Measurements from ENCODE around the gene CCDC70. TPM values are rescaled to one million over a fixed set of nuclear protein-coding genes. Genes with fewer than 3 reads are reported as not detected.

Gene CCDC70
- total RNA-seq, 6 donors from 2014 or later, result not detected

DNA sequence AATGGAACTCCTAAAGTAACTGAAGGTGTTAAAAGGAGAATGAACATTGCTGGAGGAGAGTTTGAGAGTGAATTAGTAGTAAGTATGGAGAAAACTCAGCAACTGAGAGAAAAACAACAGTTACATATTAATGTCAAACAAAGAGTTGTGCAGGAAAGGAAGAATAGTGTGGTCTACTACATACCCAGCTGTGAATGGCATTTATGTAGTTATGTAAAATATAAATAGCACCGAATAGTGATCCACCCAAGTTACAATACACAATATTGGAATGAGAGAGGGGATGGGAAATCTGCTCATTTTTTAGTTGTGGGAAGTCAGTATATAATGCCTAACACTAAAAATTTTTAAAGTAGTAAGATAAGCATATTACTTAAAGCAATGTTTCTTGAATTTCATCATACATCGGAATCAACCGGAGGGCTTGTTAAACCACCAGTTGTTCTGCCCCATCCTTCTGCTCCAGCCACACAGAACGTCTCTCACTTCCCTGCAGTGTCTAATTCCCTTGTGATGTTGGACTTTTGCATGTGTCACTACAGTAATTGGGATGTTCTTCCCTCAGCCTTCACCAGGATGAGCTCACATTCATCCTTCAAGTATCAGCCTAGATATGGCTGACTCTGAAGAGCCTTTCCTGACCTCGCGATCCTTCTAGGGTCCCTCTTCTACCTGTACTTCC is 11.5 kb downstream of the CCDC70 start:
- no peak overlapping the region for H3K27ac ChIP-seq
- no peaks in the 10 kb centered on the region for H3K4me1 ChIP-seq
- H3K27me3 ChIP-seq, result no peaks in the 10 kb centered on the region
- H3K36me3 ChIP-seq, result no peaks in the 10 kb centered on the region
- no peak overlapping the region for H3K4me3 ChIP-seq
- 94 to 95% methylated on average over 6 of the region's 6 CpGs for WGBS, 2 donors
- TF ChIP-seq POLR2A (IDR thresholded peaks at IDR 0.05) (no peak), POLR2AphosphoS5 (IDR thresholded peaks at IDR 0.05) (no peak), EP300 (IDR thresholded peaks at IDR 0.05) (no peak)
- TF ChIP-seq, protein P1, sequence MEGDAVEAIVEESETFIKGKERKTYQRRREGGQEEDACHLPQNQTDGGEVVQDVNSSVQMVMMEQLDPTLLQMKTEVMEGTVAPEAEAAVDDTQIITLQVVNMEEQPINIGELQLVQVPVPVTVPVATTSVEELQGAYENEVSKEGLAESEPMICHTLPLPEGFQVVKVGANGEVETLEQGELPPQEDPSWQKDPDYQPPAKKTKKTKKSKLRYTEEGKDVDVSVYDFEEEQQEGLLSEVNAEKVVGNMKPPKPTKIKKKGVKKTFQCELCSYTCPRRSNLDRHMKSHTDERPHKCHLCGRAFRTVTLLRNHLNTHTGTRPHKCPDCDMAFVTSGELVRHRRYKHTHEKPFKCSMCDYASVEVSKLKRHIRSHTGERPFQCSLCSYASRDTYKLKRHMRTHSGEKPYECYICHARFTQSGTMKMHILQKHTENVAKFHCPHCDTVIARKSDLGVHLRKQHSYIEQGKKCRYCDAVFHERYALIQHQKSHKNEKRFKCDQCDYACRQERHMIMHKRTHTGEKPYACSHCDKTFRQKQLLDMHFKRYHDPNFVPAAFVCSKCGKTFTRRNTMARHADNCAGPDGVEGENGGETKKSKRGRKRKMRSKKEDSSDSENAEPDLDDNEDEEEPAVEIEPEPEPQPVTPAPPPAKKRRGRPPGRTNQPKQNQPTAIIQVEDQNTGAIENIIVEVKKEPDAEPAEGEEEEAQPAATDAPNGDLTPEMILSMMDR (IDR thresholded peaks at IDR 0.05), result no peak
- no peak for DNase-seq
- H3K9me3 ChIP-seq, result no peaks in the 10 kb centered on the region
- no peak for ATAC-seq (ENCODE audit: low FRiP score in 2 of 2)

- H3K4me3 ChIP-seq, result no peak overlapping the region
- H3K27ac ChIP-seq, result no peak overlapping the region
- no peaks in the 10 kb centered on the region for H3K4me1 ChIP-seq
- no peaks in the 10 kb centered on the region for H3K27me3 ChIP-seq
- DNase-seq, result no peak
- ATAC-seq (ENCODE audit: low FRiP score in 2 of 2), result no peak
- no peaks in the 10 kb centered on the region for H3K36me3 ChIP-seq
- TF ChIP-seq POLR2A (IDR thresholded peaks at IDR 0.05) (no peak), POLR2AphosphoS5 (IDR thresholded peaks at IDR 0.05) (no peak), EP300 (IDR thresholded peaks at IDR 0.05) (no peak)
- TF ChIP-seq, protein P1 (IDR thresholded peaks at IDR 0.05), result no peak
- WGBS, 2 donors, result 92 to 100% methylated on average over 1 of the region's 1 CpG
- no peaks in the 10 kb centered on the region for H3K9me3 ChIP-seq
Observed at GRCh38 chr13:51873837-51874236, 12.1 kb downstream of the CCDC70 start.

DNA sequence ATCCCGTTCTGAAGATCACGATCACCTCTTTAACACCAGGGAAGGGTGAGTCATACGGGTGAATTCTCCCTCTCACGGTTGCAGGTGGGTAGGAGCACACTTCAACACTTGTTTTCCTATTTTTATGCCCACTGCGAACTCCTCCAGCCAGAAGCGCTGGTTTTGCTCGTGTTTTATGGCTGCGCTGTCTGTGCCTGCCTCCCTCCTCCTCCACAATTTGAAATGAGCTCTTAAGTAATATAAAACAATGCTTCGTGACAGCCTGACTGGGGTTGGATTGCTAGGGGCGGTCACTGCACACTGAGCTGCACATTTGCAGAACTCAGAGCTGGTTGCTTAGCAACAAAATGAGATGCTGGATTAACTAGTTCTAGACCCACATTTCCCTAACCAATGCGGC is 12.9 kb downstream of the CCDC70 start:
- no peaks in the 10 kb centered on the region for H3K4me1 ChIP-seq
- no peak overlapping the region for H3K27ac ChIP-seq
- no peak for TF ChIP-seq POLR2AphosphoS5 (IDR thresholded peaks at IDR 0.05)
- no peak for TF ChIP-seq POLR2A (IDR thresholded peaks at IDR 0.05)
- TF ChIP-seq, protein P1 (IDR thresholded peaks at IDR 0.05), result no peak
- TF ChIP-seq EP300 (IDR thresholded peaks at IDR 0.05), result no peak
- no peak for ATAC-seq (ENCODE audit: low FRiP score in 2 of 2)
- 83 to 85% methylated on average over 11 of the region's 11 CpGs for WGBS, 2 donors
- no peaks in the 10 kb centered on the region for H3K9me3 ChIP-seq
- no peaks in the 10 kb centered on the region for H3K36me3 ChIP-seq
- no peak for DNase-seq
- H3K27me3 ChIP-seq, result no peaks in the 10 kb centered on the region
- H3K4me3 ChIP-seq, result no peak overlapping the region

DNA sequence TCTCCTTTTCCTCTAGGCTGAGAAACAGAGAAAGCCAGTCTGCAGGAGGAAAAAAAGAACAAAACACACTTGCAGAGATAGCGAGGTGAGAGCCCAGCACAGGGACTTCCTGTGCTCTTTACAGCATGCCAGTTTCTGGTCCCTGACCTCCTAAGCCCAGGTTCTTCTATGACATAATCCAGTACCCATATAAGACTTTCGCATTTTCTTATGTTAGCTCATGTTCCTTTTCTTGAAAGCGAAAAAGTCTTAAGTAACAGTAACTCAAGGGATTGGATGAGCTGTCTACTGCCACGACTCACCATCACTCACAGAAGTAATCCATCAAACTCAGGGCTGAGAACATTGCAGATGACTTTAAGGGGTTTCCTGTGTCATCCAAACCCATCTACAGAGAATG is 17.4 kb downstream of the CCDC70 start:
- Histone ChIP-seq H3K4me1 (no peaks in the 10 kb centered on the region), H3K27ac (no peak overlapping the region), H3K36me3 (no peaks in the 10 kb centered on the region), H3K4me3 (no peak overlapping the region), H3K9me3 (no peaks in the 10 kb centered on the region), H3K27me3 (no peaks in the 10 kb centered on the region)
- DNase-seq (no peak), ATAC-seq (ENCODE audit: low FRiP score in 2 of 2) (no peak)
- TF ChIP-seq POLR2A (IDR thresholded peaks at IDR 0.05) (no peak), EP300 (IDR thresholded peaks at IDR 0.05) (no peak), POLR2AphosphoS5 (IDR thresholded peaks at IDR 0.05) (no peak)
- TF ChIP-seq, protein P1 (IDR thresholded peaks at IDR 0.05), result no peak
- WGBS, 2 donors, result 82 to 89% methylated on average over 4 of the region's 4 CpGs

GRCh38 chr13:51881296-51881695 is 19.5 kb downstream of the CCDC70 start:
- WGBS, 2 donors, result 79 to 89% methylated on average over 1 of the region's 1 CpG
- DNase-seq (no peak), ATAC-seq (ENCODE audit: low FRiP score in 2 of 2) (no peak)
- no peak overlapping the region for H3K4me3 ChIP-seq
- TF ChIP-seq POLR2AphosphoS5 (IDR thresholded peaks at IDR 0.05) (no peak), EP300 (IDR thresholded peaks at IDR 0.05) (no peak), POLR2A (IDR thresholded peaks at IDR 0.05) (no peak)
- TF ChIP-seq, protein P1 (IDR thresholded peaks at IDR 0.05), result no peak
- H3K36me3 ChIP-seq, result no peaks in the 10 kb centered on the region
- no peak overlapping the region for H3K27ac ChIP-seq
- H3K27me3 ChIP-seq, result no peaks in the 10 kb centered on the region
- no peaks in the 10 kb centered on the region for H3K9me3 ChIP-seq
- H3K4me1 ChIP-seq, result no peaks in the 10 kb centered on the region
